Skeletal muscle tissue (tissue), 4 donors: ENCODE data around the gene STAMBP. TPM values are rescaled to one million over a fixed set of nuclear protein-coding genes. Genes with fewer than 3 reads are reported as not detected.
A peak's percentile ranks its signal among the peaks of the same experiment; 100 is the strongest.

Experiments
- H3K27ac ChIP-seq: one replicate; pipeline ENCODE4 v1.7.0; 2013; ENCODE audit warnings: mild to moderate bottlenecking, low read depth, low read length, inconsistent platforms
- H3K27me3 ChIP-seq, 3 donors: one replicate each; pipeline ENCODE4 v1.7.0; 2013; ENCODE audit warnings: low read length in 3 of 3; ENCODE audit not compliant: control insufficient read depth in 3 of 3, insufficient read depth in 3 of 3
- H3K36me3 ChIP-seq, 3 donors: one replicate each; pipeline ENCODE4 v1.7.0; 2013; ENCODE audit warnings: low read length in 3 of 3; ENCODE audit not compliant: control insufficient read depth in 3 of 3, insufficient read depth in 3 of 3
- H3K4me1 ChIP-seq, 3 donors: one replicate each; pipeline ENCODE4 v1.7.0; 2013; ENCODE audit warnings: low read length in 3 of 3, mild to moderate bottlenecking in 3 of 3; ENCODE audit not compliant: control insufficient read depth in 3 of 3, insufficient read depth in 3 of 3
- H3K4me3 ChIP-seq, 3 donors: one replicate each; pipeline ENCODE4 v1.7.0; 2013; ENCODE audit warnings: low read length in 3 of 3
- H3K9ac ChIP-seq, 3 donors: one replicate each; pipeline ENCODE4 v1.7.0; 2013; ENCODE audit warnings: low read length in 3 of 3, mild to moderate bottlenecking in 3 of 3, moderate library complexity in 2 of 3, low read depth in 1 of 3
- H3K9me3 ChIP-seq, 3 donors: one replicate each; pipeline ENCODE4 v1.7.0; 2013; ENCODE audit warnings: low read length in 3 of 3; ENCODE audit not compliant: control insufficient read depth in 3 of 3
- total RNA-seq: library from RNA; depleted of rRNA; stranded (reverse); fragments of >200 nt; gene quantifications from one replicate; pipeline ENCODE4 v1.2.3, GENCODE V29; 2014
- donor health status: Osteomylitis.

The STAMBP gene
- total RNA-seq, 1 donor from 2014 or later, result 12.0 TPM

DNA sequence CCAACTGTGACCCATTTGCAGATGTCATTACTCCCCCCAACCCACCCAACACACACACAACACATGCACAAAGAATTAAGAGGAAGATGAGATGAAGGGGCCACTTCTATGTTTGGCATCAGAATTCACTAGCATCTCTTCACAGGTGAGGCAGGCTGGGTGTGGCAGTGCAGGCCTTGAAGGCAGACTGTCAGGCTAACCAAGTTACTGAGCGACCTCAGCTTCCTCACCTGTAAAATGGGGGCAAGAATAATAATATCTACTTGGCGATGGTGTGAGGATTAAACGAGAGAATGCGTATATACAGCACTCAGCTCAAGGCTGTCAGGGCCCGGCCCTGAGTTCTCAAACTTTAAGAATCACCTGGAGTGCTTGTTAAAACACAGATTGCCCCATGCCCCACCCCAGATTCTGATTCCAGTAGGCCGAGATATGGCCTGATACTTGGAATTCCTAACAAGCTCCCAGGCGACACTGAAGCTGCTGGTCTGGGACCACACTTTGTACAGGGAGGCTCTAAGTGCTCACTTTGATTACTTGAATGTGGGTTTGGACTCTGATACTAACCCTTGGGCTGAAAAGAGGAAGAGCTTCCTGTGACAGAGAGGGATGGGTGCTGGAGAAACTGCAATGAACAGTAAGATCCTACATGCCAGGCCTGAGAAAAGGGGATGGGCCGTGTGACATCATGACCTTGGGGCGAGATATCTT, 65.2 kb downstream of the STAMBP start:
- Histone ChIP-seq H3K27me3 (peaks cover 0 to 2% (median 0%) of the 10 kb centered on the region in 3 donors), H3K4me3 (no peak overlapping the region), H3K9ac (peak overlapping the region in 1 of 3 donors; percentile 38), H3K9me3 (no peaks in the 10 kb centered on the region), H3K36me3 (no peaks in the 10 kb centered on the region), H3K27ac (no peak overlapping the region), H3K4me1 (peaks cover 3 to 9% (median 7%) of the 10 kb centered on the region in 3 donors)

- H3K36me3 ChIP-seq, result no peaks in the 10 kb centered on the region
- no peak overlapping the region for H3K9ac ChIP-seq
- H3K4me3 ChIP-seq, result no peak overlapping the region
- H3K27me3 ChIP-seq, result peaks cover 0 to 2% (median 0%) of the 10 kb centered on the region in 3 donors
- no peaks in the 10 kb centered on the region for H3K9me3 ChIP-seq
- peaks cover 3 to 9% (median 7%) of the 10 kb centered on the region in 3 donors for H3K4me1 ChIP-seq
- H3K27ac ChIP-seq, result no peak overlapping the region
Measured at GRCh38 chr2:73894475-73894850, 65.7 kb downstream of the STAMBP start.

DNA sequence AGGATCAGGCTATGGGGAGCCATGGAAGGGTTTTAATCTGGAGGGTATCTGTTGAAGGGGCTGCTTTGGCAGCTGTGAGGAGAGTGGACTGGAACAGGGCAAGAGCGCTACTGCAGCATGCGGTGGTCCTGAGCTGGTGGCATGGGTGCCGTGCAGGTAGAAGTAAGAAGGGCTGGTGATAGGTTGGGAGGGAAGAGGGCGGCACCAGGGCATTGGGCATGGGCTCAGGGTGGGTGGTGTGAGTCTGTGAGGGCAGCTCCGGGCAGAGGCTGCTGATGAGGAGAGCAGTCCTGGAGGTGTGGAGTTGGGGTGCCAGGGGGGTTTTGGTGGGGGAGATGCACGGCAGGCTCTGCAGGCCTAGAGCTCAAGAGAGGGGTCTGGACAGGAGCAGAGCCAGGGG, 66.1 kb downstream of the STAMBP start:
- H3K36me3 ChIP-seq, result no peaks in the 10 kb centered on the region
- H3K27me3 ChIP-seq, result peaks cover 0 to 2% (median 0%) of the 10 kb centered on the region in 3 donors
- no peaks in the 10 kb centered on the region for H3K9me3 ChIP-seq
- no peak overlapping the region for H3K4me3 ChIP-seq
- H3K4me1 ChIP-seq, result peaks cover 3 to 9% (median 7%) of the 10 kb centered on the region in 3 donors
- no peak overlapping the region for H3K9ac ChIP-seq
- H3K27ac ChIP-seq, result no peak overlapping the region

DNA sequence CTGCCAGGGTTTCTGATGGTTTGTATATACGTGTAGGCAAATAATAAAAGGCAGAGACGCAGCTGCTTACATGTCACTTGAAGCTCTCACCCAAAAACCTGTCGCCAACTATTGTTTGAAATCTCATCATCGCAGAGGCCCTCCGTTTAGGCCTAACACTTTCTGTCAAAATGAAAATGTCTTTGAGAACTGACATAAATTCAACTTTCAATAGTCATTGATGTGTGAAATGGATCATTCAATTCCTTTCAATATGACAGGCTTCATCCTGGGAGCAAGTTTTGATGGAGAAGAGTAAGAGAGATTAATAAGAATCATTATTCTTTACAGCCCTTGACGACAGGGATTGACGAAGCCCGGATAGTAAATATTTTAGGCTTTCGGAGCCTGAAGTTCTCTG, 66.7 kb downstream of the STAMBP start:
- no peaks in the 10 kb centered on the region for H3K9me3 ChIP-seq
- no peaks in the 10 kb centered on the region for H3K36me3 ChIP-seq
- H3K4me1 ChIP-seq, result peaks cover 3 to 9% (median 7%) of the 10 kb centered on the region in 3 donors
- H3K9ac ChIP-seq, result no peak overlapping the region
- H3K27me3 ChIP-seq, result peaks cover 0 to 2% (median 0%) of the 10 kb centered on the region in 3 donors
- no peak overlapping the region for H3K4me3 ChIP-seq
- no peak overlapping the region for H3K27ac ChIP-seq

- no peak overlapping the region for H3K9ac ChIP-seq
- no peak overlapping the region for H3K27ac ChIP-seq
Measured at GRCh38 chr2:73896362-73897239, 67.8 kb downstream of the STAMBP start.

GRCh38 chr2:73897240-73897583, 68.5 kb downstream of the STAMBP start:
- Histone ChIP-seq H3K27me3 (peaks cover 6% of the 10 kb centered on the region in 3 donors), H3K9me3 (no peaks in the 10 kb centered on the region), H3K9ac (no peak overlapping the region), H3K4me1 (peaks cover 3 to 9% (median 7%) of the 10 kb centered on the region in 3 donors), H3K4me3 (no peak overlapping the region), H3K36me3 (no peaks in the 10 kb centered on the region), H3K27ac (no peak overlapping the region)

More at GRCh38 chr2:73896362-73897239, 67.8 kb downstream of the STAMBP start:
- Histone ChIP-seq H3K4me3 (no peak overlapping the region), H3K9me3 (no peaks in the 10 kb centered on the region), H3K36me3 (no peaks in the 10 kb centered on the region), H3K4me1 (peaks cover 3 to 9% (median 7%) of the 10 kb centered on the region in 3 donors), H3K27me3 (peaks cover 0 to 6% (median 3%) of the 10 kb centered on the region in 3 donors)

DNA sequence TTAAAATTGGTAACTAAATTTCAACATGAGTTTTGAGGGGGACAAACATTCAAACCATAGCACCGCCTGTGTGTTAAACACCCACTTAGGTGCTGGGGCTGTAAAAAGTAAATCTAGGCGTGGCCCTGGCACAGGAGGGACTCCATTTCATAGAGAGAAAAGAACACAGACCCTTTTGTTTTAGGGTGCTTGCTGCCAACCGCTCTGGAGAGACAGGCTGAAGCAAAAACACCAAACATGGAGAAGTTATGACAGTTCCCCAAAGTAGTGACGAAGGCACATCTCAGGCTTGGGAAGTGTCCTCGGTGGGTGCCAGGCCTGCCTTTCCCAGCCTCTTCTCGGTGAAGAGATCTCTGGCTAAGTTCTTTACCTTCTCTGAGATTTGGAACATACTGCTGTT, 69.2 kb downstream of the STAMBP start:
- Histone ChIP-seq H3K27me3 (peaks cover 9 to 12% (median 10%) of the 10 kb centered on the region in 3 donors), H3K36me3 (no peaks in the 10 kb centered on the region), H3K27ac (no peak overlapping the region), H3K9ac (no peak overlapping the region), H3K4me3 (no peak overlapping the region), H3K4me1 (peaks cover 3 to 9% (median 7%) of the 10 kb centered on the region in 3 donors), H3K9me3 (no peaks in the 10 kb centered on the region)

DNA sequence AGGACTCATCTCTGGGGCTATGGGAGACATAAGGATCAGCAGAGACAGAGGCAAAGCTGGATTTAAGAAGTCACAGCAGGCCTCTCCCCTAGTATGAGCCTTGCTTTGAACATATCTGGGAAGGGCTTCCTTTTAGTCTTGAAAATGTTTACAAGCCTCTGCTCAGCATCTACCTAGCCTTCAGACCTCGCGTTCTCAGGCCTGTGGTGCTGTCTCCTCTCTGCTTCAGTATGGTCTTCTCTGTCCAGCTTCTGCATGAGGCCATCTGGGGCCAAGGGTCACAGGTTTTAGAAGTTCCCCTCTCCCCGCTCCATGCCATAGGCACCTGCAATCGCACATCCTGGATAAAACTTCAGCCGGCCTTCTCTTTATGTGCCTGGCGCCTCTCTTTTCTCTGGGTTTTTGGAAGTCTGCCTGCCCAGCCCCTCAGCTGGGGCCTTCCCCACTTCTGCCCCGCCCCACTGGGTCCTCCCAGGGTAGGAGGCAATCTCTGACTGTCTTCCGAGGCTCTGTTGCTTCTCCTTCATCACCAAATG, 71.1 kb downstream of the STAMBP start:
- H3K9me3 ChIP-seq, result no peaks in the 10 kb centered on the region
- H3K36me3 ChIP-seq, result no peaks in the 10 kb centered on the region
- H3K27ac ChIP-seq, result no peak overlapping the region
- no peak overlapping the region for H3K4me3 ChIP-seq
- peaks cover 10 to 13% (median 12%) of the 10 kb centered on the region in 3 donors for H3K27me3 ChIP-seq
- H3K4me1 ChIP-seq, result peaks cover 3 to 9% (median 7%) of the 10 kb centered on the region in 3 donors
- no peak overlapping the region for H3K9ac ChIP-seq

DNA sequence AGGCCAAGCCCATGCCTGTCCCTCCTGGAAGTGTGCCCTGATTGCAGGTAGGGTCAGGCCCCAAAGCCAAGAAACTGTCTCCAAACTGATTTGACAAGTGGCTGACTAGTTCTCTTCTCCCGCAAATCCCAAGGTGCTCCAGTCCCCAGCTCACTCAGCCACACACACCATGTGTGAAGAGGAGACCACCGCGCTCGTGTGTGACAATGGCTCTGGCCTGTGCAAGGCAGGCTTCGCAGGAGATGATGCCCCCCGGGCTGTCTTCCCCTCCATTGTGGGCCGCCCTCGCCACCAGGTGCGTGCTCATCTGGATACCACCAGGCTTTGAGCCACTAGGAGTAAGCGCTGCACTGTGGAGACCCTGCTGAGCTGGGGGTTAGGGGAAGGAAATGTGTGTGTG, 72.4 kb downstream of the STAMBP start:
- Histone ChIP-seq H3K36me3 (no peaks in the 10 kb centered on the region), H3K4me1 (peaks cover 3 to 9% (median 7%) of the 10 kb centered on the region in 3 donors), H3K9ac (no peak overlapping the region), H3K27me3 (peaks cover 10 to 13% (median 12%) of the 10 kb centered on the region in 3 donors), H3K9me3 (no peaks in the 10 kb centered on the region), H3K27ac (no peak overlapping the region), H3K4me3 (no peak overlapping the region)
